Measurements from ENCODE around the gene ACTRT3. TPM values are rescaled to one million over a fixed set of nuclear protein-coding genes. Genes with fewer than 3 reads are reported as not detected.

Gene ACTRT3
- 2.2 and 2.4 TPM in 2 replicates for total RNA-seq (2014; rRNA removed; shearing (Covaris generic))

DNA sequence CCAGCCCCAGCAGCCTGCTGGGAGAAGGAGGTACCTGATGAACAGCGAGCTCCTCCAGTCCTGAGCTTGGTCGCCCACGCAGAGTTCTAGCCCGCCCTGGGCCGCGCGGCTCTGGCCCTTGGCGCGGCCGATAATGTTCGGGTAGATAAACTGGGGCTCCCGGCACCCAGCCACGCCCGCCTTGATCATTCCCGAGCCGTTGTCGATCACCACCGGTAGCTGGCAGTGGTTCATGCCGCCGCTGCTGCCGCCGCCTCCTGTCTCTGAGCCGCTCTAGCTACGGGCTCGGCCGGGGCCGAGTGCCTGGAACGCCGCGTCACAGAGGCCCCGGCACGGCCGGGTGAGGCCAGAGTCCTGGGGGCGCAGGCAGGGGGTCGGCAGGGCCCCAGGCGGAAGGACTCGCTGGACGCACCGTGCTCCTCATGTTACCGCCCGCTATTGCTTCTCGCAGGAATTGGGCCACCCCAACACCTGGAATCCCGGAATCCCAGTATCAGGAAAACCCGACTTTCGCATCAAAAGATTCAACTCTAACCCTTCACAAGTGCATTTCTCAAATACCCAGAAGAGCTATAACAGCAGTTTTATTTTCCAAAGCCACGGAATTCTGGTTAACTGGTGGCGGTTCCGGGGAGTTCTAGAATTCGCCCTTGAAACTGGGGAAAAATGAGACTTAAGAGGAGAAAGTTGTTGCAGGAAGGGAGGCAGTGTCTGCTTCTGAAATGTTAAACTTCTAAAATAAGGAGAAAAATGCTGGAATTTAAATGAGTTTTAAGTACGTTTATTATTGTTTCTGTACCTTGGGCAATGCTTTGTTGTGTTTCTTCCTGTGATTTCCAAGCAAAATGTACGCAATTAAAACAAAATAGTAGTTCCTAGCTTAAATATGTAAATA is at the start of gene ACTRT3:
TSS of gene ACTRT3 (minus strand) at position 275 of the 895 bp plus-strand sequence. CDS start at position 234, 41 bp downstream.
- peak; percentile 59 to 62 for DNase-seq (ENCODE audit: low read depth in 1 of 2, low spot score in 2 of 2)
- H3K36me3 ChIP-seq: peaks cover 14% of the 10 kb centered on the region
- H3K4me3 ChIP-seq: peak within 1 kb of the TSS; percentile 44
- no peaks in the 10 kb centered on the region for H3K27me3 ChIP-seq (replicated peaks)
- 0 out of 2 replicates have a peak within 1 kb of the TSS, but pooled peaks have one; percentile 17 for H3K27ac ChIP-seq
- peaks cover 3% of the 10 kb centered on the region for H3K9me3 ChIP-seq (replicated peaks)
- H3K4me1 ChIP-seq (replicated peaks): peaks cover 6% of the 10 kb centered on the region

GRCh38 chr3:169818316-169818715 is 49.0 kb upstream of the ACTRT3 start:
- H3K36me3 ChIP-seq: no peaks in the 10 kb centered on the region
- no peaks in the 10 kb centered on the region for H3K4me1 ChIP-seq (replicated peaks)
- H3K27ac ChIP-seq: no peak overlapping the region
- peaks cover 5% of the 10 kb centered on the region; the same call in 1 of the 2 replicates for H3K9me3 ChIP-seq (replicated peaks)
- no peak overlapping the region for H3K4me3 ChIP-seq
- 0 out of 2 replicates have a peak, but pooled peaks cover 3% of the 10 kb centered on the region for H3K27me3 ChIP-seq (replicated peaks)
- DNase-seq (ENCODE audit: low read depth in 1 of 2, low spot score in 2 of 2): no peak

DNA sequence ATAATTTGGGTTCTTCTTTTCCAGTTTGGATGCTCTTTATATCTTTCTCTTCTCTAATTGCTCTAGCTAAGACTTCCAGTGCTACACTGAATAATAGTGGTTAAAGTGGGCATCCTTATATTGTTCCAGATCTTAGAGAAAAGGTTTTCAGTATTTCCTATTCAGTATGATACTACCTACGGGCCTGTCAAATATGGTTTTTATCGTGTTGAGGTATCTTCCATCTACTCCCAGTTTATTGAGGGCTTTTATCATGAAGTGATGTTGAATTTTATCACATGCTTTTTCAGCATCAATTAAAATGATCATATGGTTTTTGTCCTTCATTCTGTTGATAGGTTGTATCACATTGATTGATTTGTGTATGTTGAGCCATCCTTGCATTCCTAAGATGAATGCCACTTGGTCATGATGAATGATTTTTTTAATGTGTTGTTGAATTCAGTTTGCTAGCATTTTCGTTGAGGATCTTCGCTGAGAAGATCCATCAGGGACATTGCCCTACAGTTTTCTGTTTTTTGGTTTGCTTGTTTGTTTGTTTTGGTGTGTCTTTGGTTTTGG is 46.3 kb upstream of the ACTRT3 start:
- no peak overlapping the region for H3K4me3 ChIP-seq
- peaks cover 5% of the 10 kb centered on the region; the same call in 1 of the 2 replicates for H3K9me3 ChIP-seq (replicated peaks)
- DNase-seq (ENCODE audit: low read depth in 1 of 2, low spot score in 2 of 2): no peak
- no peak overlapping the region for H3K27ac ChIP-seq
- H3K27me3 ChIP-seq (replicated peaks): peaks cover 8% of the 10 kb centered on the region; the same call in 1 of the 2 replicates
- H3K36me3 ChIP-seq: no peaks in the 10 kb centered on the region
- peaks cover 7% of the 10 kb centered on the region; the same call in 1 of the 2 replicates for H3K4me1 ChIP-seq (replicated peaks)

DNA sequence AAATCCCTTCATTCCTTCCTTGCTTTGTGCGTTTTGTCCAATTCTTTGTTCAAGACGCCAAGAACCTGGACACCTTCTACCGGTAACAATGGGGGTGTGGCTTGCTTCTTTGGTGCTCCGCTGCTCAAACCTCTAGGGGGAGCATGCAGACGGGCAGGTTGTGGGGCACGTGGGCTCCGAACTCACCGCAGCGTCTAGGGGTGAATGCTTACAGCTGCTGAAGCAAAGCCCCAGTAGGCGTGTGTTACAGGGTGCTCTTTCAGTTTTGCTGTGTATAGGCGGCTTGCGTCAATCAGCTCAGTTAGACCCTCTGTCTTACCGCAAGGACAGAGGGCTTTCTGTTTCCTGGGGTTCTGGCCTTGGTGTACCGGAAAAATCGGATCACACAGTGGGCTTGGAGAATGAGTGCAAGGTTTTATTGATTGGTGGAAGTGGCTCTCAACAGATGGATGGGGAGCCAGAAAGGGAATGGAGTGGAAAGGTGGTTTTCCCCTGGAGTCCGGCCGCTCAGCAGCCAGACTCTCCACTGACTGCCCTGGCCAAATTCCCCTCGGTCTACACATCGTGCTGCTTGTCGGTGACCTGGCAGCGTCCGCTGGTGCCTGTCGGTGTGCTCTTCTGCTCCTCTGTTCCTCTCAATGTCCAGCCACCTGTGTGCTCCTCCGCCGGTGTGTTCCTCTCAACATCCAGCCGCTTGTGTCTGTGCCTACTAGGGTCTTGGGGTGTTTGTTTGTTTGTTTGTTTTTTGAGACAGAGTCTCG is 44.6 kb upstream of the ACTRT3 start:
- Histone ChIP-seq H3K27ac (no peak overlapping the region), H3K4me1 (replicated peaks) (peaks cover 7% of the 10 kb centered on the region; the same call in 1 of the 2 replicates), H3K4me3 (no peak overlapping the region), H3K36me3 (no peaks in the 10 kb centered on the region), H3K27me3 (replicated peaks) (peaks cover 8% of the 10 kb centered on the region; the same call in 1 of the 2 replicates), H3K9me3 (replicated peaks) (peaks cover 5% of the 10 kb centered on the region; the same call in 1 of the 2 replicates)
- no peak for DNase-seq (ENCODE audit: low read depth in 1 of 2, low spot score in 2 of 2)

DNA sequence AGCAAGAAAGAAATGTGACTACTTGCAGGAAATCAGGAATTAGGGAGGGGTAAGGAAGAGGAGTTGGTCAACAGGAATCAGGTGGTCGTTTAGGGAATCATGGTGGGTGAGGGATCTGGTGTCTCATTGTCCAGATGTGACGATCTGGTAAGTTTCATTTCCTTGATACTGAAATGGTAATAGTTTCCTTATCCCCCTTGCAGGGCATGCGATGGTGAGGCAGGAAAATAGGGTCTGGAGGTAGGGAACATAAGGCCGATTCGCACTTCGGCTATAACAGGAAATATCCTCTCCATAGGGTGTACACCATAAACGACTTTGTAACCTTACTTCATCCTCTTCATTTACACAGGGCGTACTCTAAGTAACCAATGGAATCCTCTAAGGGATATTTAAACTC is 43.9 kb upstream of the ACTRT3 start:
- Histone ChIP-seq H3K27ac (no peak overlapping the region), H3K36me3 (no peaks in the 10 kb centered on the region), H3K4me1 (replicated peaks) (peaks cover 7% of the 10 kb centered on the region; the same call in 1 of the 2 replicates), H3K4me3 (no peak overlapping the region), H3K9me3 (replicated peaks) (peaks cover 5% of the 10 kb centered on the region; the same call in 1 of the 2 replicates), H3K27me3 (replicated peaks) (peaks cover 5% of the 10 kb centered on the region; the same call in 1 of the 2 replicates)
- DNase-seq (ENCODE audit: low read depth in 1 of 2, low spot score in 2 of 2): no peak

- Histone ChIP-seq H3K9me3 (replicated peaks) (peaks cover 5% of the 10 kb centered on the region; the same call in 1 of the 2 replicates), H3K27ac (no peak within 1 kb of the TSS), H3K27me3 (replicated peaks) (peaks cover 5% of the 10 kb centered on the region; the same call in 1 of the 2 replicates), H3K4me1 (replicated peaks) (peaks cover 7% of the 10 kb centered on the region; the same call in 1 of the 2 replicates), H3K4me3 (peak within 1 kb of the TSS; percentile 21), H3K36me3 (no peaks in the 10 kb centered on the region)
- DNase-seq (ENCODE audit: low read depth in 1 of 2, low spot score in 2 of 2): peak; percentile 9 to 45
Observed at GRCh38 chr3:169812332-169813235, 43.2 kb upstream of the ACTRT3 start, which contains the start of the genes LRRC34 and LRRIQ4. LRRC34 (minus strand) TSS chr3:169812904; CDS start chr3:169812548, 356 bp downstream. LRRIQ4 (plus strand) TSS chr3:169812870; CDS start chr3:169821922, 9,052 bp downstream.

DNA sequence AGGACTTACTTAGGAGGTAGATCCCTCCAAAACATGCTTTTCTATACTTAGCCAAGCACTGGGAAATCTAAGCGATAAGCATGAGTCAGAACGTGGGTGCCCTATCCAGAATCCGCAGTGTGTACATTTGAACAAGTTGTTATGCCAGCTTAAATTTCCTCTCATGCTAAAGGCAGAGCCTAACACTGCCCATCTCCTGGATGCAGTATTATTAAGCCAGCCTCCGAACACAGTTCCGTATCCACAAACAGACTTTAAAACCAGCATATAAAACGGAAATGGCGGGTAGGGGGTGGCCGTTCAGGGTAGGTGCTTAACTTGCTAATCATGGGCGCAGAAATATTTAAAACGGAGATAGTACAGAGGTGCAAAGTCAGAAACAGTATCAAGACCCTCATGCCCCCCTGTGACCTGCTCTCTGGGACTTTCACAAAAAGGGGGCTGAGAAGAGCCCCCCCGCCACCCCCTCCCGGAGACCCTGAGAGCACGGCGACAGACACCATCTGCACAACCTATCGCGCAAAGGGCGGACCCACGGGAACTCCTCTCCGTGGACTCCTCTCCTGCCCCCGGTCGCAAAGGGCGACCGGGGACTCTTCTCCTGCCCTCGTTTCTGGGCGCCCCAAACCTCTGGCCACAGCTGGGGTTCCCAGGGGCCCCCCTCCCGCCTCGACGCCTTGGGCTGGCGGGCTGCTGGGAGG is 42.4 kb upstream of the ACTRT3 start:
- H3K27ac ChIP-seq: no peak overlapping the region
- peak overlapping the region; percentile 21 for H3K4me3 ChIP-seq
- peaks cover 7% of the 10 kb centered on the region; the same call in 1 of the 2 replicates for H3K4me1 ChIP-seq (replicated peaks)
- H3K36me3 ChIP-seq: no peaks in the 10 kb centered on the region
- peaks cover 5% of the 10 kb centered on the region; the same call in 1 of the 2 replicates for H3K9me3 ChIP-seq (replicated peaks)
- DNase-seq (ENCODE audit: low read depth in 1 of 2, low spot score in 2 of 2): no peak
- H3K27me3 ChIP-seq (replicated peaks): peaks cover 5% of the 10 kb centered on the region; the same call in 1 of the 2 replicates

GRCh38 chr3:169809230-169809795 is 40.0 kb upstream of the ACTRT3 start:
- no peaks in the 10 kb centered on the region for H3K36me3 ChIP-seq
- H3K9me3 ChIP-seq (replicated peaks): no peaks in the 10 kb centered on the region
- H3K27ac ChIP-seq: no peak overlapping the region
- DNase-seq (ENCODE audit: low read depth in 1 of 2, low spot score in 2 of 2): no peak
- H3K4me3 ChIP-seq: no peak overlapping the region
- peaks cover 5% of the 10 kb centered on the region; the same call in 1 of the 2 replicates for H3K27me3 ChIP-seq (replicated peaks)
- H3K4me1 ChIP-seq (replicated peaks): peaks cover 7% of the 10 kb centered on the region; the same call in 1 of the 2 replicates

DNA sequence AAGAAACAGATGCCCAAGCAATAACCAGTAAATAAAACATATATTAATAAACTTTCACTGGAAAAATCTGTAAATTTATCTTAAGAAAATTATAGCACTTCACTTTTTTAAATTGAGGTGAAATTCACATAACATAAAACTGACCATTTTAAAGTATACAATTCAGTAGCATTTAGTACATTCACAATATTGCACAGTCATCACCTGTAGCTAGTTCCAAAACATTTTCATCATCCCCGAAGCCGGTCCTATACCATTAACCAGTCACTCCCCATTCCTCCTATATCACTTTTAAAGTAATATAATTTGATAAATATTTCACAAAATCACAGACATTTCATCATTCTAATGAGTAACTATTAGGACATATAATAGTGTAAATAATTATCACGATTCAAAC is 35.3 kb upstream of the ACTRT3 start:
- DNase-seq (ENCODE audit: low read depth in 1 of 2, low spot score in 2 of 2): no peak
- no peak overlapping the region for H3K4me3 ChIP-seq
- H3K27me3 ChIP-seq (replicated peaks): no peaks in the 10 kb centered on the region
- no peak overlapping the region for H3K27ac ChIP-seq
- H3K9me3 ChIP-seq (replicated peaks): no peaks in the 10 kb centered on the region
- no peaks in the 10 kb centered on the region for H3K4me1 ChIP-seq (replicated peaks)
- H3K36me3 ChIP-seq: no peaks in the 10 kb centered on the region

DNA sequence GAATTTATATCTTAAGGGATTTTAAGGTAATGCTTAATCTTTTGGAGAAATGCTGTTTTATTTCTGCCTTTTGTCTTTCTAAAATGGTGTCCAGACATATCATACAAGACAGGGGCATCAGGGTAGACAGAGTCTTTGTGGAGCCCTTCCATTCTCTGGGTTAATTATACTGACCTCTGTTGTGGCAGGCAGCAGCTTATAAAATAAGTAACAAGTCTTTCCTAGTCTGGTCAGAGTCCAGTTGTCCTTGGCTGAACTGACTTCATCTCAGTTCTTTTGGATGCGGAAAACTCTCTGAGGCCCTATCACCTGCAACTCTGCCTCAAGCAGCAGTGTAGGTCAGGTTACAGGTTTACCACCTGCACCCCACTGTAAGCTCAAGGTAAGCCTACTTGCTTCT is 23.0 kb upstream of the ACTRT3 start:
- Histone ChIP-seq H3K27ac (no peak overlapping the region), H3K9me3 (replicated peaks) (no peaks in the 10 kb centered on the region), H3K4me3 (no peak overlapping the region), H3K36me3 (peaks cover 5% of the 10 kb centered on the region), H3K4me1 (replicated peaks) (no peaks in the 10 kb centered on the region), H3K27me3 (replicated peaks) (no peaks in the 10 kb centered on the region)
- no peak for DNase-seq (ENCODE audit: low read depth in 1 of 2, low spot score in 2 of 2)

GRCh38 chr3:169790687-169791429 is 21.5 kb upstream of the ACTRT3 start:
- H3K9me3 ChIP-seq (replicated peaks): no peaks in the 10 kb centered on the region
- no peak for DNase-seq (ENCODE audit: low read depth in 1 of 2, low spot score in 2 of 2)
- no peaks in the 10 kb centered on the region for H3K4me1 ChIP-seq (replicated peaks)
- H3K36me3 ChIP-seq: peaks cover 20% of the 10 kb centered on the region
- H3K27me3 ChIP-seq (replicated peaks): no peaks in the 10 kb centered on the region
- no peak overlapping the region for H3K27ac ChIP-seq
- no peak overlapping the region for H3K4me3 ChIP-seq
